Measurements from ENCODE around the gene MAP1S.

The MAP1S gene

DNA sequence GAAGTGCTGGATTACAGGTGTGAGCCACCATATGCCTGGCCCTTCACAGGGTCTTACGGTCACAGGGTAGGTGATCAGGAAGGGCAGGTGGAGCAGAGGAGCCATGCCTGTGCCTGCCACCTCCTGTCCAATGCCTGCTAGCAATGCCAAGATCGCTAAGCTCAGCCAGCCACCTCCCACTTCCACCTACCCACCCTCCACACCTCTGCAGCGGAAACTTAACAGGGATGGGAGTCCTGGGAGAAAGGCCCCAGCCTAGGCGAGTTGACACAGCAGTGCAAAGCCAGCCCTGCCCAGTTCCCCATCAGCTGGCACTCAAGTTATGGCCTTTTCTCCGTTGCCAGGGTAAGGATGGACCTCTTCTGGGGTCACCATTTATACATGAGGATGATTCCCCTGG is 16.1 kb downstream of the MAP1S start:
- no peak for DNase-seq (ENCODE audit: low read depth, low spot score)

DNA sequence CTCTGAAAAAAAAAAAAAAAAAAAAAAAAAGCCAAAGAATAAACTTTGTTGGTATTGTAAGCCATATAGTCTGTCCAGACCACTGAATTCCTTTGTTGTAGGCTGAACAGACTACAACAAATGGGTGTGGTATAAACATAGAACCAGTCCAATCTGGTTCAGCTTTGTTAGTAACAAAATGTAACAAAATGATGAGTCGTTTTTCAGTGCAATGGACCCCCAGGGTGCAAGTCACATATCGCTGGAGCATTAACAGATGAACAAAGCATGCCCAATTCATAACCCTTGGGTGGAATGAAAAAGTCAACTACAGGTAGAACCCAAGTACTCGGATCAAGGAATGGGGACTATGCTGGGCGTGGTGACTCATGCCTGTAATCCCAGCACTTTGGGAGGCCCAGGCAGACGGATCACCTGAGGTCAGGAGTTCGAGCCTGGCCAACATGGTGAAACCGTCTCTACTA is 18.4 kb downstream of the MAP1S start:
- no peak for DNase-seq (ENCODE audit: low read depth, low spot score)

DNA sequence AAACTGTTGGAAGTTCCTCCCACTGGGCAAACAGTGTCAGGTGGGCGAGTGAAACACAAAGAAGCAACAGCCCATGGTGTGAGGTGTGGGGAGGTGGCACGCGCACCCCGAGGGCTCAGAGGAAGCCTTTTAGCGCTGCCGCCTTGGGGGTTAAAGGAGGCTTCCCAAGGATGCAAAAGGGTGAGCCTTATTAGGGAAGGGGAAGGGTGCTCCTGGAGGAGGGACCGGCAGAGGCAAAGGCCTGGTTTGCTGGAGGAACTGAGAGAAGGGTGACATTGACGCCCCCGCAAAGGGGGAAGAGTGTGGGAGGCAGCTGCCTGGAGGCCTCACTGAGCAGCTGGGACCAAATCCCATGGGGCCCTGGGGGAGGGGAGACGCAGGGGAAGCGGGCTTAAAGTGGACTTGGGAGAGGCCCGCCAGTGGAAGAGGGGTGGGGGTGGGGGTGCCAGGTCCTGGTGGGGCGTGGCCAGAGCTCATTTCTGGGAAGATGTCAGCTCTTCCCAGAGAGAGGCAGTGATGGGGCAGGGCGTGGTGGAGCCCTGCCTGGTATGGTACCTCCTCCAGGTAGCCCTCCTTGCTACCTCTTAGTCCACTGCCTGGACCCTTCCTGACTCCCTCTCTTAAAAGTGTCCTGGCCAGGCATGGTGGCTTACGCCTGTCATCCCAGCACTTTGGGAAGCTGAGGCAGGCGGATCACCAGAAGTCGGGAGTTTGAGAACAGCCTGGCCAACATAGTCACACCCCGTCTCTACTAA is 20.0 kb downstream of the MAP1S start:
- DNase-seq (ENCODE audit: low read depth, low spot score), result no peak

DNA sequence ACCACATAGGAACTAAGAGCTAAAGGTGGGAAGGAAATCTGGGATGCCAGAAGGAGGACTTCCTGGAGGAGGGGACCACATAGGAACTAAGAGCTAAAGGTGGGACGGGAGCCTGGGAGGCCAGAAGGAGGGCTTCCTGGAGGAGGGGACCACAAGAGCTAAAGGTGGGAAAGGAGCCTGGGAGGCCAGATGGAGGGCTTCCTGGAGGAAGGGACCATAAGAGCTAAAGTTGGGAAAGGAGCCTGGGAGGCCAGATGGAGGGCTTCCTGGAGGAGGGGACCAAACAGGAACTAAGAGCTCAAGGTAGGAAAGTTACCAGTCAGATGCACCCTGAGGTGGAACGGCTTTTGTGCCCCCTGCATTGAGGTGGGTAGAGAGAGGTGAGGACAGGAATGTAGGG is 22.2 kb downstream of the MAP1S start:
- no peak for DNase-seq (ENCODE audit: low read depth, low spot score)

DNA sequence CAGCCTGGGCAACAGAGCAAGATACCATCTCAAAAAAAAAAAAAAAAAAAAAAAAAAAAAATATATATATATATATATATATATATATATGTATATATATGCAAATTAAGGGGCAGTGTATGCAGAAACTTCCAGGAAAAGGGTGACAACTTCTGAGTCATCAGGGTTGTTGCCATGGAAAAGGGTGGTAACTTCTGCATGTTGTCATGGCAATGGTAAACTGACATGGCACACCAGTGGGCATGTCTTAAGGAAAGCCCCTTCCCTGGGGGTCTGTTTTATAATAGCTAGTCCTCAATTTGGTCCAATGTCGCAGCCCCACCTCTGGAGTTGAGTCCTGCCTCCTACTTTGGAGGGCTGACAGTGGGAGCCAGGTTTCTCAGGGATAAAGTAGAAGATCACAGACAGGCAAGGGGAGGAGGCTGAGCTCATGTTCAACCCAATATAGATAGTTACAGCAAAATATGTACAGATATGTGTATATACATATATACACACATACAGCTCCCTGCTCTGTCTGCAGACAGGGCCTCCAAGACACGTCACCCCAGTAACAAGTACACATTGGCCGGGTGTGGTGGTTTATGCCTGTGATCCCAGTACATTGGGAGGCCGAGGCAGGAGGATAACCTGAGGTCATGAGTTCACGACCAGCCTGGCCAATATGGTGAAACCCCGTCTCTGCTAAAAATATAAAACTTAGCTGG is 24.7 kb downstream of the MAP1S start:
- DNase-seq (ENCODE audit: low read depth, low spot score), result no peak

DNA sequence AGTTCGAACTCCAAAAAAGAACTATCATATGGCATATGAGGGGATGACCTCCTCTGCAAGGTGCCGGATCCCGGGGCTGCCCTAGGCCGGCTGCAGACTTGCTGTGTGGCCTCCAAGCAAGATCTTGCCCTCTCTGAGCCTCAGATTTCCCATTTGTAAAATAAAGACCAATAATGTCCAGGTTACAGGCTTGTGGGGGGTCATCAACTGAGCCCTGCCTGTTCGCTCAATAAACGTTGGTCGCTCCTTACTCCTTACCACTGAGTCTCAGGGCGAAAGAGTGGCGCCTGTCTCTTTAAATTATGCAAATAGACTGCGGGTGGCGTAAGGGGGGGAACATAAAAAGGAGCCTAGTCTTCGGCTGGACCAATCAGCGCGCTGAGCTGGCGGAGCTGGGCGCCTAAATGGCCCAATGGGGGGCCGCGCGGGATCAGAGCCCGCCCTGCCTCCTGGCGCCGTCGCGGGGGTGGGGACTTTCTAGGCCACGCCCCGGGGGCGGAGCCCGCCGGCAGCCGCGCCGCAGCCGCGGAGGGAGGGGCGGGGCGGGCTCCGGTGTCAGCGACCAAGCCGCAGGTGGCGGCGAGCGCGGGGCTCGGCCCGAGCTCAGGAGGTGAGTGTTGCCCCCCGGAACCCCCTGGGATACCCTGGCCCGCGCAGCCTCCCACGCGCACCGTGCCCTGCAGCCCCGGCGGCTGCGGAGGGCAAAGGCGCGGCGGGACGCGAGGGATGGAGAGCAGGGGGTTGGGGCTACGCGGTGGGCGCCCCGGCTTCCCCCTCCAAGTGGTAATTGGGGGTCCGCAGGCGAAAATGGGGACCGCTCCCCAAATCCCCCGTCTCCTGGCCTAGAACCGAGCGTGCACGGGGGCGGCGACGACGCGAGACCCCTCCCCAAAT is 28.2 kb downstream of the MAP1S start:
- peak; percentile 66 for DNase-seq (ENCODE audit: low read depth, low spot score)

DNA sequence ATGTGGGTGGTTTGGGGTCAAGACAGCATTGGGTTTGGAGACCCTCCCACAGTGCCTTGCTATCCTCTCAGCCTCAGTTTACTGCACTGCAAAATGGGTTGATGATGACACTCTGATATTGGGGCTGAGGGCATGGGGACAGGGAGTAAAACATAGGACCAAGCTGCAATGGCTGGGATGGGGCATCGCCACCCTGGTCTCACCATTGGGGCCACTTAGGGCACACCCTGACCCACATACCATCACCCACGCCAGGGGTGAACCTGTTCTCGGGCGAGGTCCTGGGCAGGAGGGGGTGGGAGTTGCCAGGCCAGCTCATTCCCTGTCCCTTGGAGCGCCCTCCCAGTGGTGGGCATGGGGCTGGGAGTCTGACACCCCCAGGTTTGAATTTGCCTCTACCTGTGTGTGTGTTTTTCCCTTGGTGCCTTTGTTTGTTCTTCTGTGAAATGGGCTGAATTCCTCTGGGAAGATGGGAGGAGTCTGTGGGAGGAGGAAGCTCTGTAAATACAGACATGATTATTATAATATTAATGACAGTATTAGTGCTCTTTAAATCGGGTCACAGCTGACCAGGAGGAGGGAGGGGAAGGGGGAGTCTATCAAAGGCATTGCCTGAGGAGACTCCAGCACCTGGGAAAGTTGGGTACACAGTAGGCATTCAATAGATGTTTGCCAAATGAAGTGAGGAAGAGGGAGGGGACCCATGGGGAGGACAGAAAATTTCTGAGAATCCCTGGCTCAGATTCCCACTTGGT is 29.8 kb downstream of the MAP1S start:
- no peak for DNase-seq (ENCODE audit: low read depth, low spot score)

DNA sequence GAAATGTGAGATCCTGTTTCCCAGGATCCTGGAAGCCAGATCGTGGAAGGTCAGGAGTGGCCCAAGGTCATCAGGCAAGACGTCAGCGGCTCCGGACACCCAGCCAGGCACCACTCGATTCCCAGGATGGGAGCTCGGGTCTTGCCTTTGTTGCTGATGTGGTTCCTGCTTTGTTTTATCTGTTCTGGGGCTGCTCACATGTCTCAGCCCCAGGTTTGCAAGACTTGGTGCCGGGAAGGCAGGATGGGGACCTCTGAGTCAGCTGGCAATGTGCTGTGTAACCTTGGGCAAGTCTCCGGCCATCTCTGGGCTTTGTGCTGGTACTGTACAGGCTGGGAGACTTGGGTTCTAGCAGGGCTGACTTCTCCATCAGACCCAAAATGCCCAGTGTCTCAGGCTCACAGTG is 30.6 kb downstream of the MAP1S start:
- DNase-seq (ENCODE audit: low read depth, low spot score), result no peak

DNA sequence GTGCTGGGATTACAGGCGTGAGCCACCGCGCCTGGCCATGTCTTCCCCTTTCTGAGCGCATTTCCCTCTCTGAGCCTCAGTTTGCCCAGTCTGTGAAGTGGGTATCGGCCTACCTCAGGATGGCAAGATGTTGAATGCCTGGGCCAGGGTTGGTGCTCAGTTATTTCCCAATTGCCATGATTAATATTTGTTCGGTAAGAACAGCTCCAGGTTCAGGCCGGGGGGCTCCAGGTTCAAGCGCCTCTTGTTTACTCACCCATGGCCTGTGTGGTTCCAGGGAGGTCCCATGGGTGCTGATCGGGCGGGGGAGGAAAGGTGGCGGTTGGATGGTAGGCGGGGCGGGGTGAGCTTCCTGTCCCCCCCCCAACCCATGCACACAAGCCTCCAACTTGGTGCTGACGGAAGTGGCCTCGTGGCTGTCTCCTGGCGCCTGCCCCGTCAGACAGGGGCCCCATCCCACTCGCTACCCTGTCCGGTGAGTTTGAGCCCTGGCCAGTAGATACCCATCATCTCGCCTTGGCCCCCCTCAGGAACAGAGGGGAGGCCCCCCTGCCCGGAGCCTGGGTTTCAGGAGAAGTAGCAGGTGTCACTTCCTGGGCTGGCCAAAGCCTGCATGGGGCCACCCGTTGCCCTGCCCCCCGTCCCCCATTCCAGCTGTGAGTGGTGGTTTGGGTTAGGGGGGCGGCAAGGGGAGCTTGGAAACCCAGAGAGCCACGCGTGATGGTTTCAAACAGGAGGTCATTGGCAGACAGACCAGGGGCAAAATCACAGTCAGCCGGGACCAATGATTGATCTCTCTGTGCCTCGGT is 32.0 kb downstream of the MAP1S start, which contains the start of gene FCHO1:
Gene FCHO1 (plus strand): TSS at position 375 of the 809 bp plus-strand sequence. CDS start 3,688 bp downstream, outside the sequence.
- no peak for DNase-seq (ENCODE audit: low read depth, low spot score)

DNA sequence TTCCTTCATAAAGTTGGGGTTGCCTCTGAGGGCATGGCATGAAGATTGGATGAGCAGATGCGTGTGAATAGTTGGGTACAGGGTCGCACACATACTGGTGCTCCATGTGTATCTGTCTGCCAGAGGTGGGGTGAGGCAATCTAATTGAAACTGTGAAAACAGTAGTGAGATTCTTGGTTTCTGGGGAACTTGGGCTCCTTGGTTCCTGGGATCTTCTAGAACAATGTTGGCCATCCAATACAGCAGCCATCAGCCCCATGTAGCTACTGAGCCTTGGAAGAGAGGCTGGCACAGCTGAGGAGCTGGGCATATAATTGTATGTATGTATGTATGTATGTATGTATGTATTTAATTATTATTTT is 32.6 kb downstream of the MAP1S start:
- no peak for DNase-seq (ENCODE audit: low read depth, low spot score)

DNA sequence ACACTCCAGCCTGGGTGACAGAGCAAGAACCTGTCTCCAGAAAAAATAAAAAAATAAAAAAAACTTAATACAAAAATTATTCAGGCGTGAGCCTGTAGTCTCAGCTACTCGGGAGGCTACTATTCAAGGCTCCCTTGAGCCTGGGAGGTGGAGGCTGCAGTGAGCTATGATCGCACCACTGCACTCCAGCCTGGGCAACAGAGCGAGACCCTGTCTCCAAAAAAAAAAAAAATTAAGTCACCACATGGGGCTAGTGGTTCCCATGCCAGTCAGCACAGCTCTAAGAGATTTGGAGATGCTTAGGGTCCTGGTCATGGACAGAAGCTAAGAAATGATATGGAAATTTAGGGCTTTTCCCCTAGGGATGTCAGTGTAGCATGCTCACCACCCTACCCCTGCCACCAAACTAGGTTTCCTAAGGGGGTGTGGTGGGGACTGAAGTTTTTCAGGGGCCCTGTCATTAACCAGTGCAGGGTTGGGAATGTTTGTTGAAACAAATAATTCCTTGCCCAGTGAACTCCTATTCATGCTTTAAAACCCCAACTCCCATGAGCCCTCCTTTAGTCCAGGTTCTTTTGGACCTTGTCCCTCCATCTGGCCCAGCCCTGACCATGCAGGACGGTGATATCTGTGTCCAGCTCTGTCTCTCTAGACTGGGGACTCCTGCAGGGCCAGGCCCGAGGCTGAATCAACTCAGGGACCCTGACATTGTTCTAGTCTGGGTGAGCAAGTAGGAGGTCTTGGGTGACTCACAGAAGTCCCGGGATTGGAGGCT is 33.8 kb downstream of the MAP1S start:
- no peak for DNase-seq (ENCODE audit: low read depth, low spot score)

DNA sequence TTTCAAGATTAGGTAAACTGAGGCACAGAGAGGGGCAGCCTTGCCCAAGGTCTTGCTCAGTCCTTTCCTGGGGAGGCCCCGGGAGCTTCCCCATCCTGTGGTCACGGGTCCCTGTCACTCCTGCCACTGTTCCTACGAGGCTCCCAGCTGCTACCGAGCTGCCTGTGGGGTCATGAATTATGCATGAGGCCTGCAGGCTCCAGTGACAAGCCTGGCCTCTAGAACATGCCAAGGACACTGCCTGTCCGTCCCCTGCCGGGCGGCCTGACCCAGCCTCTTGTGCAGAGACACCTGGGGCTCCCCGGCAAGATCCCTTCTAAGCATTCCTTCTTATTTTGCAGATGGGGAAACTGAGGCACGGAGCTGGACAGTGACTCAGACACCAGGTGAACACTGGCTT is 34.7 kb downstream of the MAP1S start:
- DNase-seq (ENCODE audit: low read depth, low spot score), result no peak

DNA sequence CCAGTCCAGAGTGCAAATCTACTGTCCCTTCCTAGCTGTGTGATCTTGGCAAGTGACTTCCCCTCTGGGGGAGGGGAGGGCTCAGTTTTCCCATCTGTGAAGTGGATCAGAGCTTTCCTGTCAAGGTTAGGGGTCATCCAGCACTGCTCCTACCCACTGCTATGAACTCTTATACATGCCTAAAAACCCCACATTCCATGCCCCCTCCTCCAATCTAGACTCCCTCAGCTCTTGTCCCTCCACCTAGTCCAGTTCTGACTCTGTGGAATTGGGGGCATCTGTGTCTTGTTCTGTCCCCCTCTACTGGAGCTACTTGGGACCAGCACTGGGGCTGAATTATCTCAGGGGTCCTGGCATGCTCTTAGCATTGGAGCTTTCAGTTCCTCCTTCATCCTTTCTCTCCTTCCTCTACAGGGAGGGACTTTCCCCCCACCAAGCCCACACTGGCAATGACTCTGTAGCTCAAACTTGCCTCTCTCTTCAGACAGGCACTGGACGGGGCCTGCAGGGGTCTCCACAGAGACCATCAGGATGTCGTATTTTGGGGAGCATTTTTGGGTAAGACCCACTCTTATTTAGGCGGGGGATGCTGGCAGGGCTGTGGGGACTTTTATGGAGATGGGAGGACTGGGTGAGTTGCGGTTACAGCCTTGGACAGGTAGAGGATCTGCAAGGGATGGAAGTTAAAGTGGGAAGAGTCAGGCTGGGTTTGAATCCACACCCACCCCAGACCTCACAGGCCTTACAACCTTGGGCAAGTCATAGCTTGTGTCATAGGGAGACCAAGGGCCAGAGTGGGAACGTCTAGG is 35.6 kb downstream of the MAP1S start:
- no peak for DNase-seq (ENCODE audit: low read depth, low spot score)

DNA sequence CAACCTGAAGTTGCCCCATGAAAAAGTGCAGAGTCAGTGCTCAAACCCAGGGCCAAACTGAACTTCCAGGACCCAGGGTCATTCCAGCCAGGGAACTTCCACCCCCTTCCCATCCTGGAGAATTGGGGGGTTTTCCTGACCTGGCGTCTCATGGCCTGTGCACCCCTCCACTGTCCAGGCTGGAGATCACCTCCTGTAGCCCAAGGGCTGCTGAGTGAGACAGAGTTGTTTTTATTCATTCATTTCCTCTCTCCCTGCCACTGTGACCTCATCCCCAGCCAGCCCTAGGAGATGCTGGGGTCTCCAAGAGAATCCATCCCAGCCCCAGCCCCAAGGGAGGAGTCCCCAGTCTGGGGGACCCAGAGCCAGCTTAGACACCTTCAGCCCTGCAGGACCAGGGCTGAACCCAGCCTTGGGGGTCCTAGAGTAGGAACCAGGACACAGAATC is 36.2 kb downstream of the MAP1S start:
- DNase-seq (ENCODE audit: low read depth, low spot score), result no peak

DNA sequence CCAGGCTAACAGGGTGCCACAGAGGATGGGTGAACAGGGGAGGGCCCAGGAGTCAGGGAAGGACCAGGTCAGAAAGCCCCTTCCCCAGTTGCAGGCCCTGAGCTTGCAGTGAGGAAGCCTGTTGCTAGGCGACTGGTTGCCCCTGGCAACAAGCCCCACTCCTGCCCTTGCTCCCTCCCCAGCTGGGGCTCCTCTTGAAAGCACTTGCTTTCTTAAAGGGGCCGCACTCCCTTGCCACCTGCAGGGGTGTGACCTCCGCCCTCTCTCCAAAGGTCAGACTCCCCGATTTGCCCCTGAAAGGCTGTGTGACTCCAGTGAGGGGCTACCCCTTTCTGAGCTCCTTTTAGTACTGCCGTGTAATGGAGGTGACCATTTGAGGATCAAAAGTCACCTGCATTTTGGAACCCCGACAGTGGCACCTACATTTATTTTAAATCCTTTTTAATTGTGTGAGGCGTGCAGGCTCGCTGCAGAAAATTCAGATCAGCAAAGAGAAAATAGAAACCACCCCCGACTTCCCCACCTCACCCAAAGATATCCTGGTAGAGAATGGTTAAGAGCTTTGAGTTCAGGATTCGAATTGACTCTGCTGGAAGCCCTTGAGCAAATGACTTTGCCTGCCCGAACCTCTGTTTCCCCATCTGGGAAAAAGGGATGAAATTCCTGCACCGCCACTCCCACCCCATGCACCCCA is 36.8 kb downstream of the MAP1S start:
- DNase-seq (ENCODE audit: low read depth, low spot score), result no peak

DNA sequence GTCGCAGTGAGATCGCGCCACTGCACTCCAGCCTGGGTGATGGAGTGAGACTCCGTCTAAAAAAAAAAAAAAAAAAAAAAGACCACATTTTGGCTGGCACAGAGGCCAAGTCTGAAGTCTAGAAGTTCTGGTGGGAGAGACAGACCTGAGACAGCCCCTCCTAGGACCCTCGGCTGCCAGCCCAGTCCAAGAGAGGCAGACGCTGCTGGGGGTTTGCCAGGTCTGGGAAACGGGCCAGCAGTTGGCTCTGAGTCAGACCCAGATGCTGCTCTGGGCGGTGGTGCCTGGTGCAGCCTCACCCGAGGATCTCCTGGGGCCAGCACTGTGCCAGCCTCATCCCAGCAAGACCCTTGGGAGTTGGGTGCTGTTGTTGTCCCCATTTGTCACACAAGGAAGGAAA is 37.8 kb downstream of the MAP1S start:
- no peak for DNase-seq (ENCODE audit: low read depth, low spot score)

DNA sequence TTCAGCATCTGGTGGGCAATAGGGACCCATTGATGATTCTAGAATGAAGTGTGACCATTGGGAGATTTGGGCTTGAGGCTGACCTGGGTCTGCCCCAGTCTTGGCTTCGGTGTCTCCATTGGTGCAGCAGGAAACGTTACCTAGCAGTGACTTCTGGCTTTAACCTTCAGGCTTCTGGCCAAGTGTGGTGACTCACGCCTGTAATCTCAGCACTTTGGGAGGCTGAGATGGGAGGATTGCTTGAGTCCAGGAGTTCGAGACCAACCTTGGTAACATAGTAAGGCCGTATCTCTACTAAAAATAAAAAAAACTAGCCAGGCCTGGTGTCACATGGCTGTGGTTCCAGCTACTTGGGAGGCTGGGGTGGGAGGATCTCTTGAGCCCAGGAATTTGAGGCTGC is 39.2 kb downstream of the MAP1S start:
- DNase-seq (ENCODE audit: low read depth, low spot score), result no peak

DNA sequence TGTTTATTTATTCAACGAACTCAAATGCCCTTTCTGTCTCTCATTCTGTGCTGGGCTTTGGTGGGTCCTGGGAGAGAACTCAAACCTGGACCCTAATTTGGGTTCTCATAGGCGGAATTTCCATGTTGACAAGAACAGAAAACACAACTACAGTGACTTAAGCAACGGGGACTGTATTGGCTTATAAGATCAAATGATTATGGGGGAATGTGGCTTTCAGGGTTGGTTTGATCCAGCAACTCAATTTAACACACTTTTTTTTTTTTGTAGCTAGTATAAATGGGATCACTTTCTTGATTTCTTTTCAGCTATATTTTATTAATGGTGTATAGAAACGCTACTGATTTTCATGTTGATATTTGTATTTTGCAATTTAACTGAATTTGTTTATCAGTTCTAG is 41.9 kb downstream of the MAP1S start:
- DNase-seq (ENCODE audit: low read depth, low spot score), result no peak

All from brain pericyte (primary cell).